GM23338 (cell line): ENCODE results near the gene FARP1. TPM values are rescaled to one million over a fixed set of nuclear protein-coding genes. Genes with fewer than 3 reads are reported as not detected.

ENCODE experiments used
- ATAC-seq: fragments of 200-7000 bp; cut with Tn5 transposase; 3 replicates; pipeline ENCODE4 v1.9.1; 2020
- DNase-seq: peaks from one replicate; pipeline ENCODE4 v3.0.0-alpha.2; 2015; ENCODE audit warnings: low spot score
- H2AFZ ChIP-seq: fragments of 200-600 bp; sonication (generic); 2 replicates; pipeline ENCODE4 v1.8.0; 2016; ENCODE audit warnings: antibody characterized with exemption, mild to moderate bottlenecking, moderate library complexity
- H3F3A ChIP-seq: fragments of 200-600 bp; sonication (generic); replicated peaks from 2 replicates; pipeline ENCODE4 v1.8.0; 2017; ENCODE audit warnings: antibody characterized with exemption, mixed run types, low read depth
- H3K27ac ChIP-seq: fragments of 200-600 bp; sonication (generic); 2 replicates; pipeline ENCODE4 v1.6.1; 2016; ENCODE audit warnings: low read depth
- H3K27me3 ChIP-seq: fragments of 200-600 bp; sonication (generic); 2 replicates; pipeline ENCODE4 v1.8.0; 2016; ENCODE audit warnings: mild to moderate bottlenecking, mixed run types, moderate library complexity; ENCODE audit not compliant: insufficient read depth
- H3K36me3 ChIP-seq: fragments of 200-600 bp; sonication (generic); 2 replicates; pipeline ENCODE4 v1.8.0; 2016; ENCODE audit warnings: mild to moderate bottlenecking; ENCODE audit not compliant: insufficient read depth
- H3K4me1 ChIP-seq: fragments of 200-600 bp; sonication (generic); 2 replicates; pipeline ENCODE4 v1.8.0; 2016; ENCODE audit warnings: mild to moderate bottlenecking, moderate library complexity; ENCODE audit not compliant: insufficient read depth
- H3K4me2 ChIP-seq: fragments of 200-600 bp; sonication (generic); 2 replicates; pipeline ENCODE4 v1.7.1; 2017; ENCODE audit warnings: mixed run types
- H3K4me3 ChIP-seq: fragments of 200-600 bp; sonication (generic); 2 replicates; pipeline ENCODE4 v1.6.1; 2016; ENCODE audit warnings: mixed run types
- H3K79me2 ChIP-seq: fragments of 200-600 bp; sonication (generic); replicated peaks from 2 replicates; pipeline ENCODE4 v1.8.0; 2017; ENCODE audit warnings: mild to moderate bottlenecking; ENCODE audit not compliant: insufficient read depth
- H3K9me2 ChIP-seq: fragments of 200-600 bp; sonication (generic); 2 replicates; pipeline ENCODE4 v1.8.0; 2017; ENCODE audit not compliant: insufficient read depth
- H4K20me1 ChIP-seq: fragments of 200-600 bp; sonication (generic); replicated peaks from 2 replicates; pipeline ENCODE4 v1.8.0; 2017; ENCODE audit warnings: mild to moderate bottlenecking; ENCODE audit not compliant: insufficient read depth
- H3K27ac Mint-ChIP-seq: 2 replicates; pipeline ENCODE4 v1.8.0; 2020; ENCODE audit warnings: inconsistent platforms, mild to moderate bottlenecking, moderate library complexity, mixed read lengths
- H3K27me3 Mint-ChIP-seq: 3 replicates; pipeline ENCODE4 v1.8.0; 2022; ENCODE audit warnings: low read depth, mild to moderate bottlenecking, moderate library complexity, mixed read lengths, inconsistent platforms; ENCODE audit not compliant: insufficient read depth, poor library complexity
- H3K36me3 Mint-ChIP-seq: 3 replicates; pipeline ENCODE4 v1.8.0; 2021; ENCODE audit warnings: low read depth, mild to moderate bottlenecking, inconsistent platforms, moderate library complexity, mixed read lengths
- H3K4me1 Mint-ChIP-seq: 3 replicates; pipeline ENCODE4 v1.8.0; 2020; ENCODE audit warnings: mild to moderate bottlenecking, inconsistent platforms, mixed read lengths
- H3K4me3 Mint-ChIP-seq: 3 replicates; pipeline ENCODE4 v1.8.0; 2021; ENCODE audit warnings: moderate library complexity, mild to moderate bottlenecking, inconsistent platforms, mixed read lengths
- H3K9me3 Mint-ChIP-seq: 3 replicates; pipeline ENCODE4 v1.8.0; 2020; ENCODE audit warnings: moderate library complexity, mild to moderate bottlenecking, inconsistent platforms, mixed read lengths
- CREB1 ChIP-seq: fragments of 250-450 bp; sonication (Bioruptor Pico); IDR thresholded peaks from 2 replicates; pipeline ENCODE4 v1.5.0; 2020; ENCODE audit warnings: low read depth, mild to moderate bottlenecking, moderate library complexity
- ETS1 ChIP-seq: IDR thresholded peaks from 2 replicates; pipeline ENCODE4 v1.6.1; 2016; ENCODE audit warnings: antibody characterized with exemption
- EZH2 ChIP-seq: fragments of 200-600 bp; sonication (generic); IDR thresholded peaks from one replicate; pipeline ENCODE4 v1.8.0; 2017; ENCODE audit warnings: antibody characterized with exemption, mild to moderate bottlenecking, low read depth; ENCODE audit not compliant: unreplicated experiment
- EZH2phosphoT487 ChIP-seq: fragments of 200-600 bp; sonication (generic); IDR thresholded peaks from one replicate; pipeline ENCODE4 v1.8.1; 2018; ENCODE audit warnings: antibody characterized with exemption; ENCODE audit not compliant: unreplicated experiment
- JUNB ChIP-seq: IDR thresholded peaks from one replicate; pipeline ENCODE4 v1.6.1; 2016; ENCODE audit warnings: antibody characterized with exemption; ENCODE audit not compliant: unreplicated experiment
- NANOG ChIP-seq: IDR thresholded peaks from 2 replicates; pipeline ENCODE4 v1.6.1; 2016; ENCODE audit warnings: antibody characterized with exemption, borderline replicate concordance
- POLR2AphosphoS5 ChIP-seq: IDR thresholded peaks from 2 replicates; pipeline ENCODE4 v1.6.1; 2016; ENCODE audit warnings: antibody characterized with exemption, low read depth
- STAT1 ChIP-seq: IDR thresholded peaks from one replicate; pipeline ENCODE4 v1.6.1; 2016; ENCODE audit warnings: antibody characterized with exemption; ENCODE audit not compliant: unreplicated experiment
- ZNF114 ChIP-seq: fragments of 250-450 bp; sonication (Bioruptor Pico); IDR thresholded peaks from 2 replicates; pipeline ENCODE4 v1.5.0; 2020; ENCODE audit warnings: mild to moderate bottlenecking, moderate library complexity
- ZNF331 ChIP-seq: fragments of 250-450 bp; sonication (Bioruptor Pico); IDR thresholded peaks from 2 replicates; pipeline ENCODE4 v1.5.0; 2020; ENCODE audit warnings: low read depth, mild to moderate bottlenecking, moderate library complexity
- ZNF462 ChIP-seq: fragments of 250-450 bp; sonication (Bioruptor Pico); IDR thresholded peaks from 2 replicates; pipeline ENCODE4 v1.5.0; 2020; ENCODE audit warnings: mild to moderate bottlenecking, moderate library complexity
- polyA plus RNA-seq: library from polyadenylated mRNA; unstranded; fragments of >200 nt; fragmentation: Nextera tagmentation; extraction: Ambion mirVana; gene quantifications from 2 replicates; pipeline ENCODE4 v1.2.1, GENCODE V29; 2016
- total RNA-seq: library from RNA; depleted of rRNA; stranded (reverse); fragments of >200 nt; shearing (Covaris generic); gene quantifications from 2 replicates; pipeline ENCODE4 v1.2.3, GENCODE V29; 2014
- TF ChIP-seq, protein P1 (sequence below): IDR thresholded peaks from one replicate; pipeline ENCODE4 v1.6.1; 2018; ENCODE audit warnings: antibody characterized with exemption; ENCODE audit not compliant: unreplicated experiment
- TF ChIP-seq, protein P2 (sequence below), 2 experiments: fragments of 200-600 bp in 1 of 2; sonication (generic) in 1 of 2; conservative IDR thresholded peaks; 2 replicates each; pipeline versions ENCODE4 v1.5.1 to v1.6.1; 2016 to 2017; ENCODE audit warnings: antibody characterized with exemption in 2 of 2, low read depth in 2 of 2, mild to moderate bottlenecking in 2 of 2, moderate library complexity in 1 of 2

FARP1 gene
- total and polyA plus RNA-seq, 2 experiments from 2014 or later = 53.6 to 82.5 TPM

- Histone ChIP-seq H2AFZ (no peak overlapping the region), H3K4me3 (no peak overlapping the region), H3K4me1 (no peaks in the 10 kb centered on the region), H3K4me2 (no peak overlapping the region), H3K27ac (no peak overlapping the region), H3K36me3 (peaks cover 9% of the 10 kb centered on the region; the same call in 1 of the 2 replicates), H3K27me3 (no peaks in the 10 kb centered on the region), H3K9me2 (no peaks in the 10 kb centered on the region), H3F3A (no peaks in the 10 kb centered on the region), H3K79me2 (no peaks in the 10 kb centered on the region), H4K20me1 (no peaks in the 10 kb centered on the region; the same call in 1 of the 2 replicates)
- no peak for TF ChIP-seq EZH2phosphoT487
- TF ChIP-seq ZNF462 (CRISPR knock-in tag) = no peak
- no peak for TF ChIP-seq EZH2
- no peak for TF ChIP-seq POLR2AphosphoS5
- TF ChIP-seq ETS1 = no peak
- no peak for TF ChIP-seq NANOG
- TF ChIP-seq, protein P1, sequence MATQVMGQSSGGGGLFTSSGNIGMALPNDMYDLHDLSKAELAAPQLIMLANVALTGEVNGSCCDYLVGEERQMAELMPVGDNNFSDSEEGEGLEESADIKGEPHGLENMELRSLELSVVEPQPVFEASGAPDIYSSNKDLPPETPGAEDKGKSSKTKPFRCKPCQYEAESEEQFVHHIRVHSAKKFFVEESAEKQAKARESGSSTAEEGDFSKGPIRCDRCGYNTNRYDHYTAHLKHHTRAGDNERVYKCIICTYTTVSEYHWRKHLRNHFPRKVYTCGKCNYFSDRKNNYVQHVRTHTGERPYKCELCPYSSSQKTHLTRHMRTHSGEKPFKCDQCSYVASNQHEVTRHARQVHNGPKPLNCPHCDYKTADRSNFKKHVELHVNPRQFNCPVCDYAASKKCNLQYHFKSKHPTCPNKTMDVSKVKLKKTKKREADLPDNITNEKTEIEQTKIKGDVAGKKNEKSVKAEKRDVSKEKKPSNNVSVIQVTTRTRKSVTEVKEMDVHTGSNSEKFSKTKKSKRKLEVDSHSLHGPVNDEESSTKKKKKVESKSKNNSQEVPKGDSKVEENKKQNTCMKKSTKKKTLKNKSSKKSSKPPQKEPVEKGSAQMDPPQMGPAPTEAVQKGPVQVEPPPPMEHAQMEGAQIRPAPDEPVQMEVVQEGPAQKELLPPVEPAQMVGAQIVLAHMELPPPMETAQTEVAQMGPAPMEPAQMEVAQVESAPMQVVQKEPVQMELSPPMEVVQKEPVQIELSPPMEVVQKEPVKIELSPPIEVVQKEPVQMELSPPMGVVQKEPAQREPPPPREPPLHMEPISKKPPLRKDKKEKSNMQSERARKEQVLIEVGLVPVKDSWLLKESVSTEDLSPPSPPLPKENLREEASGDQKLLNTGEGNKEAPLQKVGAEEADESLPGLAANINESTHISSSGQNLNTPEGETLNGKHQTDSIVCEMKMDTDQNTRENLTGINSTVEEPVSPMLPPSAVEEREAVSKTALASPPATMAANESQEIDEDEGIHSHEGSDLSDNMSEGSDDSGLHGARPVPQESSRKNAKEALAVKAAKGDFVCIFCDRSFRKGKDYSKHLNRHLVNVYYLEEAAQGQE = no peak
- TF ChIP-seq CREB1 = no peak
- TF ChIP-seq, protein P2, sequence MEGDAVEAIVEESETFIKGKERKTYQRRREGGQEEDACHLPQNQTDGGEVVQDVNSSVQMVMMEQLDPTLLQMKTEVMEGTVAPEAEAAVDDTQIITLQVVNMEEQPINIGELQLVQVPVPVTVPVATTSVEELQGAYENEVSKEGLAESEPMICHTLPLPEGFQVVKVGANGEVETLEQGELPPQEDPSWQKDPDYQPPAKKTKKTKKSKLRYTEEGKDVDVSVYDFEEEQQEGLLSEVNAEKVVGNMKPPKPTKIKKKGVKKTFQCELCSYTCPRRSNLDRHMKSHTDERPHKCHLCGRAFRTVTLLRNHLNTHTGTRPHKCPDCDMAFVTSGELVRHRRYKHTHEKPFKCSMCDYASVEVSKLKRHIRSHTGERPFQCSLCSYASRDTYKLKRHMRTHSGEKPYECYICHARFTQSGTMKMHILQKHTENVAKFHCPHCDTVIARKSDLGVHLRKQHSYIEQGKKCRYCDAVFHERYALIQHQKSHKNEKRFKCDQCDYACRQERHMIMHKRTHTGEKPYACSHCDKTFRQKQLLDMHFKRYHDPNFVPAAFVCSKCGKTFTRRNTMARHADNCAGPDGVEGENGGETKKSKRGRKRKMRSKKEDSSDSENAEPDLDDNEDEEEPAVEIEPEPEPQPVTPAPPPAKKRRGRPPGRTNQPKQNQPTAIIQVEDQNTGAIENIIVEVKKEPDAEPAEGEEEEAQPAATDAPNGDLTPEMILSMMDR (conservative IDR thresholded peaks at IDR 0.05; ENCODE audit: low read depth in 2 of 2) = no peak
- TF ChIP-seq ZNF331 (CRISPR knock-in tag) = no peak
- no peak for TF ChIP-seq STAT1
- TF ChIP-seq ZNF114 (CRISPR knock-in tag) = no peak
- TF ChIP-seq JUNB = no peak
- Mint-ChIP-seq H3K27me3 (peaks cover 12% of the 10 kb centered on the region), H3K4me1 (peaks cover 6% of the 10 kb centered on the region; the same call in 2 of the 3 replicates), H3K9me3 (no peaks in the 10 kb centered on the region; the same call in 1 of the 3 replicates), H3K4me3 (no peak overlapping the region), H3K36me3 (peaks cover 13% of the 10 kb centered on the region), H3K27ac (no peak overlapping the region)
- DNase-seq (no peak), ATAC-seq (no peak)
These were observed 286.6 kb downstream of the FARP1 start for GRCh38 chr13:98429531-98429930.
